HFFc6 (cell line): ENCODE results near the gene C16orf92. TPM values are rescaled to one million over a fixed set of nuclear protein-coding genes. Genes with fewer than 3 reads are reported as not detected.
A peak's percentile ranks its signal among the peaks of the same experiment; 100 is the strongest.

ENCODE experiments used
- DNase-seq: peaks from one replicate; pipeline ENCODE4 v3.0.0-alpha.2; 2018
- H3K27ac Mint-ChIP-seq: 2 replicates; pipeline ENCODE4 v1.8.0; 2020; ENCODE audit warnings: mild to moderate bottlenecking, mixed read lengths
- H3K27me3 Mint-ChIP-seq: 2 replicates; pipeline ENCODE4 v1.8.0; 2021; ENCODE audit warnings: mild to moderate bottlenecking, moderate library complexity, mixed read lengths; ENCODE audit not compliant: insufficient read depth
- H3K36me3 Mint-ChIP-seq: 2 replicates; pipeline ENCODE4 v1.8.0; 2021; ENCODE audit warnings: low read depth, mixed read lengths
- H3K4me1 Mint-ChIP-seq: 2 replicates; pipeline ENCODE4 v1.8.0; 2020; ENCODE audit warnings: low read depth, mixed read lengths
- H3K4me3 Mint-ChIP-seq: 2 replicates; pipeline ENCODE4 v1.8.0; 2020; ENCODE audit warnings: mild to moderate bottlenecking, moderate library complexity, mixed read lengths
- H3K9me3 Mint-ChIP-seq: 2 replicates; pipeline ENCODE4 v1.8.0; 2020; ENCODE audit warnings: mild to moderate bottlenecking, mixed read lengths
- total RNA-seq, 6 experiments: library from RNA; stranded (reverse); fragmentation: NEBNext Ultra II Directional; extraction: Animal tissue kit (Norgen Biotek cat#: 25700); gene quantifications; 2 replicates in 1 of 6; 3 replicates in 5 of 6; pipeline ENCODE4 v1.2.3, GENCODE V29; 2021
- TF ChIP-seq, protein P1 (sequence below): fragments of 200-600 bp; sonication (generic); IDR thresholded peaks from 2 replicates; pipeline ENCODE4 v1.5.0; 2021; ENCODE audit warnings: antibody characterized with exemption, mild to moderate bottlenecking

The C16orf92 gene
- total RNA-seq, 6 experiments from 2014 or later = not detected

GRCh38 chr16:30065102-30065942, 42.3 kb downstream of the C16orf92 start, which contains the start of gene ALDOA:
ALDOA (plus strand) TSS chr16:30065760; CDS start chr16:30066898, 1,138 bp downstream.
- Mint-ChIP-seq H3K27me3 (peaks cover 11% of the 10 kb centered on the region; the same call in 1 of the 2 replicates), H3K27ac (peak within 1 kb of the TSS; percentile 97), H3K36me3 (peaks cover 33% of the 10 kb centered on the region), H3K4me1 (peaks cover 41% of the 10 kb centered on the region), H3K9me3 (no peaks in the 10 kb centered on the region), H3K4me3 (peak within 1 kb of the TSS; percentile 93)
- TF ChIP-seq, protein P1, sequence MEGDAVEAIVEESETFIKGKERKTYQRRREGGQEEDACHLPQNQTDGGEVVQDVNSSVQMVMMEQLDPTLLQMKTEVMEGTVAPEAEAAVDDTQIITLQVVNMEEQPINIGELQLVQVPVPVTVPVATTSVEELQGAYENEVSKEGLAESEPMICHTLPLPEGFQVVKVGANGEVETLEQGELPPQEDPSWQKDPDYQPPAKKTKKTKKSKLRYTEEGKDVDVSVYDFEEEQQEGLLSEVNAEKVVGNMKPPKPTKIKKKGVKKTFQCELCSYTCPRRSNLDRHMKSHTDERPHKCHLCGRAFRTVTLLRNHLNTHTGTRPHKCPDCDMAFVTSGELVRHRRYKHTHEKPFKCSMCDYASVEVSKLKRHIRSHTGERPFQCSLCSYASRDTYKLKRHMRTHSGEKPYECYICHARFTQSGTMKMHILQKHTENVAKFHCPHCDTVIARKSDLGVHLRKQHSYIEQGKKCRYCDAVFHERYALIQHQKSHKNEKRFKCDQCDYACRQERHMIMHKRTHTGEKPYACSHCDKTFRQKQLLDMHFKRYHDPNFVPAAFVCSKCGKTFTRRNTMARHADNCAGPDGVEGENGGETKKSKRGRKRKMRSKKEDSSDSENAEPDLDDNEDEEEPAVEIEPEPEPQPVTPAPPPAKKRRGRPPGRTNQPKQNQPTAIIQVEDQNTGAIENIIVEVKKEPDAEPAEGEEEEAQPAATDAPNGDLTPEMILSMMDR = peak; percentile 35; the same call in 1 of the 2 replicates
- peak; percentile 98 for DNase-seq

GRCh38 chr16:30065943-30066760, 43.2 kb downstream of the C16orf92 start:
- TF ChIP-seq, protein P1 = no peak
- Mint-ChIP-seq H3K27ac (peak overlapping the region; percentile 97), H3K9me3 (no peaks in the 10 kb centered on the region), H3K27me3 (peaks cover 11% of the 10 kb centered on the region; the same call in 1 of the 2 replicates), H3K4me3 (peak overlapping the region; percentile 93), H3K36me3 (peaks cover 31% of the 10 kb centered on the region), H3K4me1 (peaks cover 36% of the 10 kb centered on the region)
- no peak for DNase-seq

DNA sequence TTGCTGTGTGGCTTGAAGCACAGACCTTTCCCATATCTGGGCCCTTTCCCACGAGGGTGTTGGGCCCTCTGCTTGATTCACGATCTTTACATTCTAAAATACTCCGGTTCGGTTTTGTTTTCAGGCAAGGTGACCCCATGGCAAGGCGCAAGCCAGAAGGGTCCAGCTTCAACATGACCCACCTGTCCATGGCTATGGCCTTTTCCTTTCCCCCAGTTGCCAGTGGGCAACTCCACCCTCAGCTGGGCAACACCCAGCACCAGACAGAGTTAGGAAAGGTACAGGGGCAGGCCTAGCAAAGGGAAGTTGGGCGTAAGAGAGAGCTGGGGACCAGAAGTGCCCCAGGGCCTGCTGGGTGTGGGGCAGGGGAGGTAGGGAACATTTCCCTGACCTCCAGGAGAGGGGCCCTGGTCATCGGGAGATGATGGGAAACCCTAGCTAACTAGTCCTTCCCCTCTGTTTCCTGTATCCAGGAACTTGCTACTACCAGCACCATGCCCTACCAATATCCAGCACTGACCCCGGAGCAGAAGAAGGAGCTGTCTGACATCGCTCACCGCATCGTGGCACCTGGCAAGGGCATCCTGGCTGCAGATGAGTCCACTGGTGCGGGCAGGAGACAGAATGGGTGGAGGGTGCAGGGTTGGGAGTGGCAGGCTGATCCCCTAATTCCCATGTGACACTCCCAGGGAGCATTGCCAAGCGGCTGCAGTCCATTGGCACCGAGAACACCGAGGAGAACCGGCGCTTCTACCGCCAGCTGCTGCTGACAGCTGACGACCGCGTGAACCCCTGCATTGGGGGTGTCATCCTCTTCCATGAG, 44.0 kb downstream of the C16orf92 start:
- peaks cover 39% of the 10 kb centered on the region for H3K36me3 Mint-ChIP-seq
- peaks cover 36% of the 10 kb centered on the region for H3K4me1 Mint-ChIP-seq
- TF ChIP-seq, protein P1 = no peak
- H3K27me3 Mint-ChIP-seq = peaks cover 11% of the 10 kb centered on the region; the same call in 1 of the 2 replicates
- H3K27ac Mint-ChIP-seq = peak overlapping the region; percentile 97
- no peaks in the 10 kb centered on the region; the same call in 1 of the 2 replicates for H3K9me3 Mint-ChIP-seq
- peak overlapping the region; percentile 93 for H3K4me3 Mint-ChIP-seq
- DNase-seq = no peak

GRCh38 chr16:30067584-30067916, 44.6 kb downstream of the C16orf92 start:
- no peak for DNase-seq

More at GRCh38 chr16:30067584-30067916, 44.6 kb downstream of the C16orf92 start:
- peaks cover 44% of the 10 kb centered on the region for H3K36me3 Mint-ChIP-seq
- peak overlapping the region; percentile 93 for H3K4me3 Mint-ChIP-seq
- peaks cover 11% of the 10 kb centered on the region; the same call in 1 of the 2 replicates for H3K27me3 Mint-ChIP-seq
- H3K9me3 Mint-ChIP-seq = no peaks in the 10 kb centered on the region; the same call in 1 of the 2 replicates
- peaks cover 36% of the 10 kb centered on the region for H3K4me1 Mint-ChIP-seq
- TF ChIP-seq, protein P1 = no peak
- H3K27ac Mint-ChIP-seq = peak overlapping the region; percentile 97
